ENCODE results near the gene HSD17B2.
"Not testable (repeated sequence)": the region's sequence is repeated elsewhere in the genome, so short reads cannot be mapped to it uniquely, and the experiment has no call there.

Gene HSD17B2

GRCh38 chr16:82082543-82083244 is 47.6 kb downstream of the HSD17B2 start:
- DNase-seq = no peak

DNA sequence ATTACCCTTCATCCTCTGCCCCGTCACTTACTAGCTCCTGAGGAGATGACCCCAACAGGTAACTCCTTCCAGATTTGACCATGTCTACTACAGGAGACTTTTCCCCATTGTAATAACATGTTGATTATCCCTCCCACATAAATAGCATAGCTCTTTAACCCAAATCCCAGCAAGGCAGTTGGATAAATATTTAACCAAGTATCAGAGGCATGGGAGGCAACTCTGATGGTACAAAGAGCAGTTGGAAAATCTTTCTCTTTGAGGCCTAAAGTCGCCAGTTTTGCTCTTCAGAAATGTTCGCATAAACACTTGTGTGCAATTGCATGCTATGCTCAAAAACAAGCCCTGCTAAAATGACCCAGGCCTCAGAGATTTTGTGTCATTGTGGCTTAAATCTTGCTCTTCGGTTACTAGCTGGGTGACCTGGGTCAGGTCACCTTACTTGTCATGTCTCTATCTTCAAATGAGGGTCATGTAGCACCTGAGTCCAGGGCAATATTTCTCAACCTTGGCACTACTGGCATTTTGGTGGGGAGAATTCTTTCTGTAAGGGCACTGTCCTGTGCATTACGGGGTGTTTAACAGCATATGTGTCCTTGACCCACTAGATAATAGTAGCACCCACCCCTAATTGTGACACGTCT is 48.8 kb downstream of the HSD17B2 start:
- DNase-seq = no peak

DNA sequence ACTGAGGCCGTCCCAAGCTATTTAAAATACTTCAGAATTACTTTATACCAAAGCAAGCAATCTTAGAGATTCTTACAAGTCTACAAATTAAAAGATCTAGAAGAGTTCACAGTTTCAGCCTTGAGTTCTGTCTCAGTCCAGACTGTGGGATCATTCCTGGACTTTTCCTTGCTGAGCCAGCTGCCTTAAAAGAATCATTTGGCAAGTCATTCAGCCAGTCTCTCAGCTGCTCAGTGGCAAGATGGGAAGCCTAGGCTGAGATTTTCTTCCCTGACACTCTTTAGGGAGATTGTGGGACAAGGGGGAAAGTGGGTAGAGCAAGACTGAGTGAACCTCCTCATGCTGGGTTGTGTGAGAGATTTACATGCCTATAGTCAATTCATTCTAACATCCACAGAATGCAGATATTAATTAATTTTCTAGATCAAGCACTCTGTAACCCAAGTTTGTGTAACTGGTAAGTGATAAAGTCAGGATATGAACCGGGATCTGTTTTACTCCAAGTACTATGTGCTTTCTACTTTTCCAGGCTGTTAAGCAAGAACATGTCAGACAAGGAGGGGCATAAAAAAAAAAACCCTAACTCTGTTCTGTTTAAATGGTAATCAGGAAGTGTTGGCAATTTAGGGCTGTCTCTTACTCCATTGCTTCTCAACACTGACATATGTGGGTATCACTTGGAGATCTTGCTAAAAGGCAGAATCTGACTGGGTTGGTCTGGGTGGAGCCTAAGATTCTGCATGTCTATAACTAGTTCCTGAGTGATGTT is 50.1 kb downstream of the HSD17B2 start:
- no peak for DNase-seq

- DNase-seq = no peak
These were observed 53.4 kb downstream of the HSD17B2 start for GRCh38 chr16:82088483-82088882.

DNA sequence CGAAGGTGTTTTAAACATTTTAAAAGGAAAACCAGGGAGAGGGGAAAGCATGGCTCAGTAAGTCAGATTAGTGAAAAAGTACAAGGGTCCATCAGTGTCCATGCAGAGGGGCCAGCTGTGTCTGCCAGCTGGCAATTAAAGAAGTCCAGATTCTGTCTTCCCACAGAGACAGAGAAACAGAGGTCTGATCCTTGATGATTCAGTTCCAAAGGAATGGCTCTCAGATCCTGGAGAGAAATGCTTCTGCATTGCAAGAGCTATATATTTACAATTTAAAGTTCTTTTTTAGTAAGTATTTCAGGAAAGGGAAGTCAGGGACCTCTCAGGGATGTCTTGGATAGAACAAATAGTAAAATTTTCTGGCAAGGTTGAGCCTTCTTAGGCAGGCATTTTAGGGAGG is 56.2 kb downstream of the HSD17B2 start:
- no peak for DNase-seq

DNA sequence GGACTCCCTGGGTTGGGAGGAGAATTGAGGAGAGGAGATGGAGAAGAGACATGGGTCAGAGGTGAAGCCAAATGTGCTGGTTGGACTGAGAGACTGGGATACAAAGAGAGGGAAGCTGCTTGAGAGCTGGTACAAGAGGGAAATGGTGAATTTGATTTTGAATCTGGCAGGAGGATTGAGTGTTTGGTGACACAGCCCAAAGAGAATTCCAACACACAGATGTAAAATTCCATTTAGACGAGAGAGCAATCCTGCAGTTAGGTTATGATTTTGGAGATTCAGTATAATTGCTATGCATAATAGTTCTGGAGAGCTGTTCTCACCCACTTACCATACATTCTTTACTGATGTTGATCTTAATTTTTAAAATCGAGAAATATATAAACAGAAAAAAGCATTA is 57.7 kb downstream of the HSD17B2 start:
- no peak for DNase-seq

GRCh38 chr16:82093666-82094300 is 58.7 kb downstream of the HSD17B2 start:
- no peak for DNase-seq

- DNase-seq = no peak
These were observed 60.0 kb downstream of the HSD17B2 start for GRCh38 chr16:82094942-82095540.

DNA sequence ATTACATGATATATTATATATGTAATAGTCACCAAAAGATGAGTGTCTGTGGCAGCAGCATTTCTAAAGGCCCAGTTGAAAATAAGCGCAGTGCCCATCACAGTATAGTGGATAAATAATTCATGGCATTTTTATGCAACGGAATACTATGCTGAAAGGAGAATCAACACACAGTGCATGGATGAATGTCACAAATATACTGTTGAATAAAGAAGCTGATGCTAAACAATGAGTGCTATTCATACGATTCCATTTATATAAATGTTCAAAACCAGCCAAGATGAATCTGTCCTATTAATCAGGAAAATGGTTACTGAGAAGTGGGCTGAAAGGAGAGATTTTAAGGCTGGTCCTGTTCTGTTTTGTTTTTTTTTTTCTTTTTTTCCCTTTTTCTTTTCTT is 61.6 kb downstream of the HSD17B2 start:
- DNase-seq = no peak

DNA sequence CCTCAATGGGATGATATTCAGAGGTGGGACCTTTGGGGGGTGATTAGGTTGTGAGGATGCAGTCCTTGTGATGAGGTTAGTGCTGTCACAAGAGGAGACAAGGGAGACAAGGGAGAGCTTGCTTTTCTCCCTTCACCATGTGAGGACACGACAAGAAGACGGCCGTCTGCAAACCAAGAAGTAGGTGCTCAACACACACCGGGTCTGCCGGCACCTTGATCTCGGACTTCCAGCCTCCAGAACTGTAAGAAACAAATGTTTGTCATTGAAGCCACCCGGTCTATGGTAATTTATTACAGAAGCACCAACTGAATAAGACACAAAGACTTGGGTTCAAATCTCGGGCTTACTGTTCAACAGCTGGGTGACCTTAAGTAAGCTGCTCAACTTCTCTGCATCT is 70.1 kb downstream of the HSD17B2 start:
- no peak for DNase-seq

DNA sequence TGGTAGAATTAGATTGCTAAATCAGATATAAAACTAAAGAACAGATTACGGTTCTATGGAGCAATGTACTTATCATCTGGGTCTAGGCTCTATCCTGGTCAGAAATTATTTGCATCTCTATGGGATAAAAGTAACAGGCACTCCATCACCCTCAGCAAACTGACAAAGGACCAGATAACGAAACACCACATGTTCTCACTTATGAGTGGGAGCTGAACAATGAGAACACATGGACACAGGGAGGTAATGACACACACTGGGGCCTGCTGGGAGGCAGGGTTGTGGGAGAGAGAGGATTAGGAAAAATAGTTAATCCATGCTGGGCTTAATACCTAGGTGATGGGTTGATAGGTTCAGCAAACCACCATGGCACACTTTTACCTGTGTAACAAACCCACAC is 73.0 kb downstream of the HSD17B2 start:
- DNase-seq = no peak

- no peak for DNase-seq
These were observed 73.7 kb downstream of the HSD17B2 start for GRCh38 chr16:82108774-82109173.

- not testable (repeated sequence) for DNase-seq
These were observed 74.2 kb downstream of the HSD17B2 start for GRCh38 chr16:82109266-82109665.

GRCh38 chr16:82111944-82112343 is 76.9 kb downstream of the HSD17B2 start:
- no peak for DNase-seq

GRCh38 chr16:82113741-82114140 is 78.7 kb downstream of the HSD17B2 start:
- no peak for DNase-seq

DNA sequence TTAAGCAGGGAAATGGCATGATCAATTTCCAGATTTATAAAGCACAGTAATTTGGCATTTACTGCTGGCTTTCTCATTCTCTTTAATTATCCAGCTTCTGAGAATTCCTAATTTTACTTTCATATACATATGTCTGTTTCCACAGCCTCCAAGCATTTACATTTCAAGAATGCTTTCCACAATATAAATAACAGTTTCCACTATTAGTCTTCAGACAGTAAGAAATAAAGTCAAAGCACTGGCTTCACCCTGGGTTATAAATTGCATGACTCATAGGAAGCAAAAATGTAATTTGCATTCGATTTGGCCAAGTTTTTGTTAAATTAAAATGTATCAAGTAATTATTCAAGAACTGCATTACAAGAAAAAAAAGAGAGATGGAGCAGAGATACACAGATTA is 81.5 kb downstream of the HSD17B2 start:
- no peak for DNase-seq

- DNase-seq = no peak
These were observed 83.7 kb downstream of the HSD17B2 start for GRCh38 chr16:82118749-82119148.

DNA sequence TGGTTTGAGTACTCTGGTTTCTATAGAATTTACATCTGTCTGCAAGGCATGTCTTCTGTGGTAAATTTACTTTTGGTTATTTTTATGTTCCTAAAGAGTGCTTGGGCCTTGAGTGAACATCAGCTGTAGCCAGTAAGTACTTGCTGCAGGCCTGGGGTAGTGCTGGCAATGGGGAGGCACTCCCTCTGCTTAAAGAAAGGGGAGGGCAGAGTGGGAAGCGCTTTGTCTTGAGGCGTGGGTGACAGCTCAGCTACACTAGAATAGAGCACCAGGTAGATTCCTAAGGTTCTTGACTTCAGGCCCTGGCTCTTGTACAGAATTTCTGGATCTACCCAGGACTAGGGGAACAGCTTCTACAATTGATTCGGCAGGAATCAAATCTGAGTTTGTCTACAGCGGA is 84.4 kb downstream of the HSD17B2 start:
- DNase-seq = no peak

GRCh38 chr16:82124651-82125050 is 89.6 kb downstream of the HSD17B2 start:
- DNase-seq = no peak

- DNase-seq = no peak
These were observed 94.8 kb downstream of the HSD17B2 start for GRCh38 chr16:82129881-82130280.

DNA sequence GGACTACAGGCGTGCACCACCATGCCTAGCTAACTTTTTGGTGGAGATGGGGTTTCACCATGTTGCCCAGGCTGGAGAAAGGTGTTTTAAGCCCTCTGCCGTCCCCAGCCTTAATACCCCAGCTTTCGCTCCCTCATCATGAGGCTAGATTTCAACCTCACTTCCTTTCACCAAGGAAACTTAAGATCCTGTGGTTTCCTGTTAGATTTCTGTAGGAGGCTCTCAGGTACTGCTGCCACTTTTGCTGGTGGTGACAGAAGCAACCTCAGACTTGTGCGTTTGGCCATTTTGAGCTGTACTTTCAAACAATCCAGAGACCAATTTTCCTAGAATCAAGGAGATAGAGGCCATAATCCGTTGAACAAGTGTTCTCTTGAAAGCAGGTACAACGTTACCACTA is 98.7 kb downstream of the HSD17B2 start:
- peak in 1 of 2 donors; percentile 20 for DNase-seq

DNA sequence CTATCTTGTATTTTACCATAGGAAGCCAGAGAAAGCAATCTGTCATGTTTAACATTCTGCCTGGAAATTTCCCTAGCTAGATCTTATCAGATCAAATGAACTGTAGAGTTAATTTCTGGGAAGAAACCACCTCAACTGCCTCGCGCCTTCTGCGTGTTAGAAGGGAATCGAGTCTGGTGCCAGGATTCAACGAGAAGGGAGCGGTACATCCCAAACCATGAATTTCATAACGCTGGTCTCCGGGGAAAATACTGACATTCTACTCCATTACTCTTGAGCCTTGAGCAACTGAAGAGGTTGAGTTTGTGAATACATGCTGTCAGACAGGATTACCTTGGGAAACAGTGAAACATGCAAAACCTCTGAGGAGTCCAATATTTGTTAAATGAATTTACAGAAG is 99.8 kb downstream of the HSD17B2 start:
- no peak for DNase-seq

- DNase-seq = no peak
These were observed 100.8 kb downstream of the HSD17B2 start for GRCh38 chr16:82135844-82136243.

Measured in CD4-positive, alpha-beta T cell treated with Interleukin-4 for 1 hour (primary cell).